SK-N-SH (cell line): ENCODE data around the gene GJA5. TPM values are rescaled to one million over a fixed set of nuclear protein-coding genes. Genes with fewer than 3 reads are reported as not detected.

Experiments used
- CTCF ChIA-PET: fragments of 300-600, 350-600 bp; formaldehyde crosslinking; extraction: SDS; loops from one replicate; lab custom pipeline; 2021; lab: Yijun Ruan, JAX
- POLR2A ChIA-PET: fragments of 350-600 bp; sonication (Branson Sonifier 250); formaldehyde crosslinking; extraction: SDS; loops from one replicate; lab custom pipeline; 2020; ENCODE audit warnings: antibody characterized with exemption, inconsistent platforms; lab: Yijun Ruan, JAX
- DNase-seq: peaks from one replicate; pipeline ENCODE4 v3.0.0; 2012
- H2AFZ ChIP-seq: fragments of 200-600 bp; sonication (generic); 2 replicates; pipeline ENCODE4 v1.8.1; 2016; ENCODE audit warnings: antibody characterized with exemption, mild to moderate bottlenecking, low read depth
- H3F3A ChIP-seq: fragments of 200-600 bp; sonication (generic); replicated peaks from 2 replicates; pipeline ENCODE3; 2016; ENCODE audit warnings: antibody characterized with exemption, mild to moderate bottlenecking; ENCODE audit not compliant: insufficient read depth
- H3K27ac ChIP-seq, 2 experiments: fragments of 200-500 bp in 1 of 2; fragments of 200-600 bp in 1 of 2; sonication (Bioruptor generic) in 1 of 2; sonication (generic), shearing (Covaris generic) in 1 of 2; 2 replicates each; pipeline versions ENCODE4 v1.5.1 to v1.6.1; 2014 to 2016; ENCODE audit warnings: low read depth in 2 of 2, inconsistent platforms in 1 of 2, low read length in 1 of 2, mild to moderate bottlenecking in 1 of 2, mixed read lengths in 1 of 2
- H3K27me3 ChIP-seq: fragments of 200-600 bp; sonication (generic), shearing (Covaris generic); 2 replicates; pipeline ENCODE4 v1.6.1; 2016; ENCODE audit warnings: mixed run types; ENCODE audit not compliant: insufficient read depth
- H3K36me3 ChIP-seq, 2 experiments: fragments of 200-500 bp in 1 of 2; fragments of 200-600 bp in 1 of 2; sonication (Bioruptor generic) in 1 of 2; sonication (generic) in 1 of 2; replicated peaks in 1 of 2; 2 replicates each; pipeline versions ENCODE3 to v1.5.1; 2014 to 2016; ENCODE audit warnings: low read length in 1 of 2, mild to moderate bottlenecking in 1 of 2; ENCODE audit not compliant: insufficient read depth in 2 of 2, control insufficient read depth in 1 of 2
- H3K4me1 ChIP-seq, 2 experiments: fragments of 200-500 bp in 1 of 2; fragments of 200-600 bp in 1 of 2; sonication (Bioruptor generic) in 1 of 2; sonication (generic), shearing (Covaris generic) in 1 of 2; 2 replicates each; pipeline versions ENCODE4 v1.5.1 to v1.6.1; 2014 to 2016; ENCODE audit warnings: low read depth in 1 of 2, low read length in 1 of 2, mixed run types in 1 of 2; ENCODE audit not compliant: insufficient read depth in 2 of 2, control insufficient read depth in 1 of 2
- H3K4me2 ChIP-seq: fragments of 200-600 bp; sonication (generic), shearing (Covaris generic); 2 replicates; pipeline ENCODE4 v1.6.1; 2017; ENCODE audit warnings: mixed run types
- H3K4me3 ChIP-seq, 2 experiments: fragments of 200-500 bp in 1 of 2; fragments of 200-600 bp in 1 of 2; sonication (Bioruptor generic) in 1 of 2; sonication (generic), shearing (Covaris generic) in 1 of 2; 2 replicates each; pipeline versions ENCODE4 v1.5.1 to v1.8.1; 2014 to 2016; ENCODE audit warnings: low read depth in 2 of 2, inconsistent platforms in 1 of 2, low read length in 1 of 2, mild to moderate bottlenecking in 1 of 2, mixed read lengths in 1 of 2, moderate library complexity in 1 of 2
- H3K79me2 ChIP-seq: fragments of 200-600 bp; sonication (generic); 2 replicates; pipeline ENCODE4 v1.8.1; 2017; ENCODE audit warnings: mild to moderate bottlenecking; ENCODE audit not compliant: insufficient read depth
- H3K9ac ChIP-seq: fragments of 200-600 bp; sonication (generic); 2 replicates; pipeline ENCODE4 v1.6.1; 2017; ENCODE audit warnings: mixed run types
- H3K9me2 ChIP-seq: fragments of 200-600 bp; sonication (generic); 2 replicates; pipeline ENCODE4 v1.6.1; 2017; ENCODE audit warnings: mixed run types
- H3K9me3 ChIP-seq: fragments of 200-600 bp; sonication (generic); 2 replicates; pipeline ENCODE4 v1.6.1; 2017; ENCODE audit warnings: mixed run types, mild to moderate bottlenecking, moderate library complexity
- H4K20me1 ChIP-seq: fragments of 200-600 bp; sonication (generic); 2 replicates; pipeline ENCODE4 v1.6.1; 2017; ENCODE audit warnings: mild to moderate bottlenecking, mixed run types; ENCODE audit not compliant: insufficient read depth
- CHD2 ChIP-seq: fragments of 150-350 bp; IDR thresholded peaks from 2 replicates; pipeline ENCODE4 v1.6.1; 2018; ENCODE audit warnings: low read length; ENCODE audit not compliant: partially characterized antibody
- ELF1 ChIP-seq: IDR thresholded peaks from 2 replicates; pipeline ENCODE4 v1.4.0; 2012
- EP300 ChIP-seq, 2 experiments: IDR thresholded peaks; 2 replicates each; pipeline versions ENCODE4 v1.4.0 to v1.6.1; 2012; ENCODE audit warnings: borderline replicate concordance in 1 of 2, low read depth in 1 of 2, low read length in 1 of 2
- FOXM1 ChIP-seq: IDR thresholded peaks from 2 replicates; pipeline ENCODE4 v1.4.0; 2012; ENCODE audit warnings: low read depth, mild to moderate bottlenecking
- GABPA ChIP-seq: IDR thresholded peaks from 2 replicates; pipeline ENCODE4 v1.4.0; 2012; ENCODE audit warnings: low read depth, mild to moderate bottlenecking
- GATA2 ChIP-seq: sonication (generic); formaldehyde crosslinking; IDR thresholded peaks from 2 replicates; pipeline ENCODE4 v1.5.0; 2020; ENCODE audit warnings: mild to moderate bottlenecking, missing genetic modification reagents
- JUND ChIP-seq: IDR thresholded peaks from 2 replicates; pipeline ENCODE4 v1.4.0; 2012
- MXI1 ChIP-seq: IDR thresholded peaks from 2 replicates; pipeline ENCODE4 v1.6.1; 2012; ENCODE audit warnings: mild to moderate bottlenecking, low read depth, low read length, improper control_type of control experiment
- NFIC ChIP-seq: IDR thresholded peaks from 2 replicates; pipeline ENCODE4 v1.4.0; 2012; ENCODE audit warnings: borderline replicate concordance
- POLR2AphosphoS5 ChIP-seq: IDR thresholded peaks from 2 replicates; pipeline ENCODE4 v1.6.1; 2012; ENCODE audit warnings: low read depth, low read length
- RAD21 ChIP-seq: IDR thresholded peaks from 2 replicates; pipeline ENCODE4 v1.6.1; 2012; ENCODE audit warnings: mild to moderate bottlenecking, low read length
- RCOR1 ChIP-seq: fragments of 150-350 bp; IDR thresholded peaks from 2 replicates; pipeline ENCODE4 v1.6.1; 2017; ENCODE audit warnings: antibody characterized with exemption, low read length
- REST ChIP-seq: IDR thresholded peaks from 2 replicates; pipeline ENCODE4 v1.6.1; 2012; ENCODE audit warnings: mild to moderate bottlenecking, low read depth, low read length, moderate library complexity
- SMC3 ChIP-seq: IDR thresholded peaks from 2 replicates; pipeline ENCODE4 v1.6.1; 2012; ENCODE audit warnings: low read depth, low read length, improper control_type of control experiment
- TAF1 ChIP-seq: IDR thresholded peaks from 2 replicates; pipeline ENCODE4 v1.6.1; 2012; ENCODE audit warnings: low read depth, mild to moderate bottlenecking, low read length, moderate library complexity, borderline replicate concordance
- TCF12 ChIP-seq: IDR thresholded peaks from 2 replicates; pipeline ENCODE4 v1.4.0; 2012
- TEAD4 ChIP-seq: IDR thresholded peaks from 2 replicates; pipeline ENCODE4 v1.4.0; 2012; ENCODE audit warnings: mild to moderate bottlenecking, borderline replicate concordance; ENCODE audit not compliant: insufficient read depth
- WGBS: methylation state at CpG from one replicate; pipeline ENCODE4 v1.1.6; 2017; ENCODE audit warnings: low lambda C conversion rate; 5-methylcytosine and 5-hydroxymethylcytosine counted together
- polyA plus RNA-seq, 3 experiments: library from polyadenylated mRNA; depleted of rRNA; stranded (reverse); fragments of >200 nt; gene quantifications; 2 replicates each; pipeline ENCODE4 v1.2.3, GENCODE V29; 2012
- TF ChIP-seq, protein P1 (sequence below): IDR thresholded peaks from 2 replicates; pipeline ENCODE4 v1.4.0; 2012; ENCODE audit warnings: low read depth, borderline replicate concordance
- TF ChIP-seq, protein P2 (sequence below): fragments of 150-350 bp; IDR thresholded peaks from 2 replicates; pipeline ENCODE4 v1.6.1; 2016; ENCODE audit warnings: mild to moderate bottlenecking, low read depth, low read length
- TF ChIP-seq, protein P3 (sequence below): fragments of 200-600 bp; sonication (generic); IDR thresholded peaks from 2 replicates; pipeline ENCODE4 v1.6.1; 2017; ENCODE audit warnings: antibody characterized with exemption, mild to moderate bottlenecking, moderate library complexity

The GJA5 gene
- polyA plus RNA-seq (2012; rRNA removed): not detected in 2 replicates
- polyA plus RNA-seq (2012; cell fraction: cytosol; rRNA removed): not detected in 2 replicates
- polyA plus RNA-seq (2012; cell fraction: nucleus; rRNA removed): not detected in 2 replicates

- no peak within 1 kb of the TSS for H2AFZ ChIP-seq
- ChIA-PET POLR2A (no interaction called here), CTCF (no interaction called here)
- no peak within 1 kb of the TSS for H3K27ac ChIP-seq
- no peak within 1 kb of the TSS for H3K9ac ChIP-seq
- no peak for DNase-seq
- H3K9me2 ChIP-seq: no peaks in the 10 kb centered on the region
- peaks cover 4% of the 10 kb centered on the region; the same call in 1 of the 2 replicates for H3K27me3 ChIP-seq
- peaks cover 0 to 6% of the 10 kb centered on the region in 2 experiments; a peak in 1 of 4 replicates for H3K4me1 ChIP-seq
- no peaks in the 10 kb centered on the region for H3K36me3 ChIP-seq
- no peaks in the 10 kb centered on the region for H3K79me2 ChIP-seq
- no peaks in the 10 kb centered on the region for H3K9me3 ChIP-seq
- H3K4me2 ChIP-seq: no peak within 1 kb of the TSS
- no peaks in the 10 kb centered on the region for H4K20me1 ChIP-seq
- 6% methylated on average over 7 of the region's 7 CpGs for WGBS
- TF ChIP-seq RCOR1: no peak
- TF ChIP-seq, protein P1, sequence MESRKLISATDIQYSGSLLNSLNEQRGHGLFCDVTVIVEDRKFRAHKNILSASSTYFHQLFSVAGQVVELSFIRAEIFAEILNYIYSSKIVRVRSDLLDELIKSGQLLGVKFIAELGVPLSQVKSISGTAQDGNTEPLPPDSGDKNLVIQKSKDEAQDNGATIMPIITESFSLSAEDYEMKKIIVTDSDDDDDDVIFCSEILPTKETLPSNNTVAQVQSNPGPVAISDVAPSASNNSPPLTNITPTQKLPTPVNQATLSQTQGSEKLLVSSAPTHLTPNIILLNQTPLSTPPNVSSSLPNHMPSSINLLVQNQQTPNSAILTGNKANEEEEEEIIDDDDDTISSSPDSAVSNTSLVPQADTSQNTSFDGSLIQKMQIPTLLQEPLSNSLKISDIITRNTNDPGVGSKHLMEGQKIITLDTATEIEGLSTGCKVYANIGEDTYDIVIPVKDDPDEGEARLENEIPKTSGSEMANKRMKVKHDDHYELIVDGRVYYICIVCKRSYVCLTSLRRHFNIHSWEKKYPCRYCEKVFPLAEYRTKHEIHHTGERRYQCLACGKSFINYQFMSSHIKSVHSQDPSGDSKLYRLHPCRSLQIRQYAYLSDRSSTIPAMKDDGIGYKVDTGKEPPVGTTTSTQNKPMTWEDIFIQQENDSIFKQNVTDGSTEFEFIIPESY: no peak
- no peak for TF ChIP-seq ELF1
- TF ChIP-seq, protein P2, sequence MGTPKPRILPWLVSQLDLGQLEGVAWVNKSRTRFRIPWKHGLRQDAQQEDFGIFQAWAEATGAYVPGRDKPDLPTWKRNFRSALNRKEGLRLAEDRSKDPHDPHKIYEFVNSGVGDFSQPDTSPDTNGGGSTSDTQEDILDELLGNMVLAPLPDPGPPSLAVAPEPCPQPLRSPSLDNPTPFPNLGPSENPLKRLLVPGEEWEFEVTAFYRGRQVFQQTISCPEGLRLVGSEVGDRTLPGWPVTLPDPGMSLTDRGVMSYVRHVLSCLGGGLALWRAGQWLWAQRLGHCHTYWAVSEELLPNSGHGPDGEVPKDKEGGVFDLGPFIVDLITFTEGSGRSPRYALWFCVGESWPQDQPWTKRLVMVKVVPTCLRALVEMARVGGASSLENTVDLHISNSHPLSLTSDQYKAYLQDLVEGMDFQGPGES: no peak
- no peak for TF ChIP-seq GABPA
- TF ChIP-seq MXI1: no peak
- TF ChIP-seq TAF1: no peak
- TF ChIP-seq EP300 (IDR thresholded peaks at IDR 0.05; ENCODE audit: borderline replicate concordance in 1 of 2, low read depth in 1 of 2, low read length in 1 of 2): no peak
- no peak for TF ChIP-seq GATA2 (CRISPR knock-in tag)
- TF ChIP-seq, protein P3, sequence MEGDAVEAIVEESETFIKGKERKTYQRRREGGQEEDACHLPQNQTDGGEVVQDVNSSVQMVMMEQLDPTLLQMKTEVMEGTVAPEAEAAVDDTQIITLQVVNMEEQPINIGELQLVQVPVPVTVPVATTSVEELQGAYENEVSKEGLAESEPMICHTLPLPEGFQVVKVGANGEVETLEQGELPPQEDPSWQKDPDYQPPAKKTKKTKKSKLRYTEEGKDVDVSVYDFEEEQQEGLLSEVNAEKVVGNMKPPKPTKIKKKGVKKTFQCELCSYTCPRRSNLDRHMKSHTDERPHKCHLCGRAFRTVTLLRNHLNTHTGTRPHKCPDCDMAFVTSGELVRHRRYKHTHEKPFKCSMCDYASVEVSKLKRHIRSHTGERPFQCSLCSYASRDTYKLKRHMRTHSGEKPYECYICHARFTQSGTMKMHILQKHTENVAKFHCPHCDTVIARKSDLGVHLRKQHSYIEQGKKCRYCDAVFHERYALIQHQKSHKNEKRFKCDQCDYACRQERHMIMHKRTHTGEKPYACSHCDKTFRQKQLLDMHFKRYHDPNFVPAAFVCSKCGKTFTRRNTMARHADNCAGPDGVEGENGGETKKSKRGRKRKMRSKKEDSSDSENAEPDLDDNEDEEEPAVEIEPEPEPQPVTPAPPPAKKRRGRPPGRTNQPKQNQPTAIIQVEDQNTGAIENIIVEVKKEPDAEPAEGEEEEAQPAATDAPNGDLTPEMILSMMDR: no peak
- TF ChIP-seq TCF12: no peak
- no peak for TF ChIP-seq RAD21
- no peak for TF ChIP-seq CHD2
- no peak for TF ChIP-seq TEAD4
- TF ChIP-seq SMC3: no peak
- no peak for TF ChIP-seq JUND
- TF ChIP-seq NFIC: no peak
- no peak for TF ChIP-seq FOXM1
- TF ChIP-seq REST: no peak
- no peak for TF ChIP-seq POLR2AphosphoS5
- no peak within 1 kb of the TSS for H3K4me3 ChIP-seq
- no peaks in the 10 kb centered on the region for H3F3A ChIP-seq
These were observed at the start of gene GJA5 for GRCh38 chr1:147760481-147761260. GJA5 (minus strand) TSS chr1:147760602; CDS start chr1:147759238, 1,364 bp downstream.
